GM18867 (cell line): ENCODE results near the gene GADD45GIP1.

Experiments
- ATAC-seq: cut with Tn5 transposase; IDR thresholded peaks from one replicate; pipeline ENCODE4 v1.9.1; 2021; ENCODE audit warnings: mild to moderate bottlenecking, moderate library complexity; ENCODE audit not compliant: unreplicated experiment

Gene GADD45GIP1

DNA sequence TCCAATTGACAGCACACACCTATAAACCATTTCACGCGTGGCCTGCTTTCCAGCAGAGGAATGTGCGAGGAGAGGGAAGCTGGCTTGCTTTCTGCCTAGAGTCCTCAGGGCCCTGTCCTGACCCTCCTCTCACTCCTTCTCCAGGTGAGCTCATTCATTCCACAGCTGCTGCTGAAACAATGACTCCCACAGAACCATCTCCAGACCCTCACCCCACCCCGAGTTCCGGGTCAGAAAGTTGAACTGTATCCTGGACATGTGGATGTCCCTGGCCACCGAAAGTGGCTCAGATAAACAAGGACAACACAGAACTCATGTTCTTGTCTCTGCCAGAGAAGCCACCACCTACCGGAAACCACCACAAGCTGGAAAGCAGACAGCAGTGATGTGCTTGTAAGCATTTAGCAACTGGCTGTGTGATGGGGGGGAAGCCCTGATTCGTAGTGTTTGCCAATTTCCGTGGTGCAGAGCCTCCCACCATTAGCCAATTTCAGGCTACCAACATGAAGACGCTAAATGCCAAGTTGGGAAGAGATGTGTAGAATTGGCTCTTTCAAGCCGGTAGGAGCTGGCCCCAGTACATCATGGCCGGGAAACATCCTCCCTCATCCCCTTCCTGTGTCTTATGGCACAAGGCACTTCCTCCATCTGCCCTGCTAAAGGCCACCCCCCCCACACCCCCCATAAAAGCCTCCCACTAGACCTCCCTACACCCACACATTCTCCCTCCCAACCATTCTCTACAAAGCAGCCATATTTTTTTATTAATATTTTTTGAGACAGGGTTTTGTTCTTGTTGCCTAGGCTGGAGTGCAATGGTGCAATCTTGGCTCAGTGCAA, 43.0 kb downstream of the GADD45GIP1 start:
- no peak for ATAC-seq

DNA sequence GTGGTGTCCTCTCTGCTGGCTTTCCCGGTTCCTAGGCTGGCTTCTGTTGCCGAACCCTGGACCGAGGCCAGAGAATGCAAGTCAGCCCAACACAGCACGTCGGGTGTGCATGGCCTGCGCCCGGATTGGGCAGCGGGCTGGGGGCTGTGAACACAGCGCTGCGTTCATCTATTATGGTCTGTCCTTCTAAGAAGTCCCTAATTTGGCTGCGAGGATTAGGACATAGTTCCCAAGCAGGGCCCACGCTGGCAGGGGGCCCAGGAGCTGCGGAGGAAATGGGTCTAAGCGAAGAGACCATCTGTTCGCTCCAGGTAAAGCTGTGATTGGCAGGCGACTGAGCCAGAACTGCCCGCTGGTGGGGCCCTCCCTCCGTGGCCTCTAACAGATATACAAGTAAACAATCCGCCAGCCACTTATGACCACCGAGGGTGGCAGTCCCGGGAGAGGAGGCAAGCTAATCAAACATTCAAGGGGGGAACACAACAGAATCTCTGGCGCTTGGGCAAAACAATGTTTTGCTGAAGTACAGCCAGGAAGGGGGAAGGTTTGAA, 43.9 kb downstream of the GADD45GIP1 start:
- ATAC-seq, result no peak

DNA sequence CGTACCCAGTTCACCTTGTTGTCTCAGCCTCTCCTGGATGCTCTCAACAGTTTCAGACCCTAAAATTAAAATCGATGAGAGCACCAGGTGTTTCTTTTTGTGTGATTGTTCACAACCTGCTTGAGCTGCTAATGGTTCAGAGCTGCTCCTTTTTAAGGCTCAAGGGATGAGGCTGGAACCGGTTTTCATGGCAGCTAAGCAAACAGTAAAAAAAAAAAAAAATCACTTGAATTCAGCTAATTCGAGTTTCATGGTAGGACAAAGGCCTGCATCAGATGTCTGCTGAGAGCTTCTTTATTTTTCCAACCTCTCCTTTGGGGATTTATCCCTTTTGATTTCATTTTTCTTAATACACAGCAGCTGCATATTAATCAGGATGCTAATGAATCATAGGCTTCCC, 44.5 kb downstream of the GADD45GIP1 start:
- ATAC-seq, result no peak

DNA sequence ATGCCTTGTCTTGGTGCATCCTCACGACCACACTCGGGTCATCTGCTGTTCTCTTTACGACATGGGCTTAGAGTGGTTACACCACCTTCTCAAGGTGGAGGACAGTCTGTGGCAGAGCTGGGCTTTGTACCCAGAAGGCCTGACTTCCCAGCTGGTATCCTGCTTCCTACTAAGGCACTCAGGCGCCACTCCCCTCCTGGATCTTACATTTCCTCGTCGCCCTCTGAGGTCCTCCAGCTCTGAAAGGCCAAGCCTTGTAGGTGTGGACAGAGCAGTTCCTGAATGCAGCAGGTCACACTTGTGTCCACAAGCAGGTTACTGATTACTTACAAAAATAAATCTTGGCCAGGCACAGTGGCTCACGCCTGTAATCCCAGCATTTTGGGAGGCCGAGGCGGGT, 49.9 kb downstream of the GADD45GIP1 start:
- ATAC-seq, result no peak
